GM18519 (cell line): ENCODE results near the gene IKBKG.
A peak's percentile ranks its signal among the peaks of the same experiment; 100 is the strongest.
"Not testable (repeated sequence)": the region's sequence is repeated elsewhere in the genome, so short reads cannot be mapped to it uniquely, and the experiment has no call there.

Experiments used
- ATAC-seq: cut with Tn5 transposase; IDR thresholded peaks from one replicate; pipeline ENCODE4 v1.9.1; 2021; ENCODE audit warnings: mild to moderate bottlenecking, moderate library complexity; ENCODE audit not compliant: unreplicated experiment, low FRiP score

The IKBKG gene

GRCh38 chrX:154525606-154526490, 21.6 kb upstream of the IKBKG start:
- ATAC-seq: no peak

- no peak for ATAC-seq
These were observed 20.3 kb upstream of the IKBKG start for GRCh38 chrX:154526901-154527675.

DNA sequence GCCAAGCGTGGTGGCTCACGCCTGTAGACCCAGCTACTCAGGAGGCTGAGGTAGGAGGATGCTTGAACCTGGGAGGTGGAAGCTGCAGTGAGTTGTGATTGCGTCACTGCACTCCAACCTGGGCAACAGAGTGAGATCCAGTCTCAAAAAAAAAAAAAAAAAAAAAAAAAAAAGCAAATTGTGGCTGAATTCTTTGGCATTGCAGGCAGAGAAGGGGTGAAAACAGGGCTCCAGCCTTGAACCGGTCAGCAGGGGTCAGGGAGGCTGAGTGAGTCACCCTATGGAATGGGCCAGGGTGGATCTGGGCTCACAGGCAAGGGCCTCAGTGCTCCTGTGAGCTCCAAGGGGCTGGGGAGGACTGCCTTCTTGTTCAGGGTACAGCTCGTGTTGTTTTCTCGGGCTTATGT, 18.2 kb upstream of the IKBKG start:
- ATAC-seq: no peak

GRCh38 chrX:154530286-154530685, 17.1 kb upstream of the IKBKG start:
- ATAC-seq: no peak

DNA sequence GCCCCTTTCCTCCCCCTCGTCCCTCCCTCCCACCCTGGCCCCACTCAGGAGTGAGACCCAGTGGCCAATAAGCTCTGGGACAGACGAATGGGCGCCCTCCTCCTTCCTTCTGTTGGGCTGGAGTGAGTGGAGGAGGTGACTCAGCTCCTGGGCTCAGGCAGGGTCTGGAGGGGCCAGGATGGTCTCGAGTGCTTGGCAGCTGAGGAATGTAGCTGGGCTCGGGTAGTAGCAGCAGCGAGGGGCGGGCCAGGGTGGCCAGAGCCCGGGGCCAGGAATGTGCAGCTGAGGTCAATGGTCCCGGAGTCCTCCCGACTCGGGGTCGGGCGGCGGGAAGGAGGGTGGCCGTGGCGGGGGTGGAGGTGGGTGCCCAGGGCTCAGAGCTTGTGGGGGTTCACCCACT, 15.8 kb upstream of the IKBKG start:
- no peak for ATAC-seq

DNA sequence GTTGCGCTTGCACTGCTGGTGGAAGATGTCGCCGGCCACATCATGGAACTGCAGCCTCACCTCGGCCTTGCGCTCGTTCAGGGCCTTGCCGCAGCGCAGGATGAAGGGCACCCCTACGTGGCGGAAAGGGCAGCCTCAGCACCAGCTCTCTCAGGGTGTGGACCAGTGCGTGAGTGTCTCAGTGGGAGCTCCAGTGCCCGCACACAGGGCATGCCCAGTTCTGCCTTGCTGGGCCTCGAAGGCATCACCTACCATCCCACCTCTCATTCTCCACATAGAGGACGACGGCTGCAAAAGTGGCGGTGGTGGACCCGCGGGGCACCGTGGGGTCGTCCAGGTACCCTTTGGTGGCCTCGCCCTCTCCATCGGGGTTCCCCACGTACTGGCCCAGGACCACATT, 14.7 kb upstream of the IKBKG start:
- ATAC-seq: no peak

- ATAC-seq: peak; percentile 65
These were observed 12.7 kb upstream of the IKBKG start for GRCh38 chrX:154534526-154535322.

DNA sequence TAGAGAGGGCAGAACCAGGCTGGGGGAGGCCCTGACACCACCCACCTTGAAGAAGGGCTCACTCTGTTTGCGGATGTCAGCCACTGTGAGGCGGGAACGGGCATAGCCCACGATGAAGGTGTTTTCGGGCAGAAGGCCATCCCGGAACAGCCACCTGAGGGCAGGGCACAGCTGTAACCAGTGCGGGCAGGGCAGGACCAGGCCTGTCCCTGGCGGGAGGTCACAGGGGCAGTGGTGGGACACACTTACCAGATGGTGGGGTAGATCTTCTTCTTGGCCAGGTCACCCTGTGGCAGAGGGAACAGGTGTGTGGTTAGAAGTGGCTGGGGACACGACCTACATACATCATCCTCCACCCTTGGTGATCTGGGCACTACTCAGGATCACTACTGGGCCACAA, 11.5 kb upstream of the IKBKG start:
- no peak for ATAC-seq

GRCh38 chrX:154539077-154539476, 8.3 kb upstream of the IKBKG start:
- no peak for ATAC-seq

DNA sequence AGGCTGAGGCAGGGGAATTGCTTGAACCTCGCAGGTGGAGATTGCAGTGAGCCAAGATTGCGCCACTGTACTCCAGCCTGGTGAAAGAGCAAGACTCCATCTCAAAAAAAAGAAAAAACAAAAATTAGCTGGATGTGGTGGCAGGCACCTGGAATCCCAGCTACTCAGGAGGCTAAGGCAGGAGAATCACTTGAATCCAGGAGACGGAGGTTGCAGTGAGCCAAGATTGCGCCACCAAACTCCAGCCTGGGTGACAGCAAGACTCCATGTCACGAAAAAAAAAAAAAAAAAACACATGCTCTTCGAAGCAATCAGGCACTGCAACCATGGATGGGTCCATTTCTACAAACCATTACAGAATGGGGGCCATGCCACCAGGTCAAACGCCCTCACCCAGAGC, 7.1 kb upstream of the IKBKG start:
- not testable (repeated sequence) for ATAC-seq

DNA sequence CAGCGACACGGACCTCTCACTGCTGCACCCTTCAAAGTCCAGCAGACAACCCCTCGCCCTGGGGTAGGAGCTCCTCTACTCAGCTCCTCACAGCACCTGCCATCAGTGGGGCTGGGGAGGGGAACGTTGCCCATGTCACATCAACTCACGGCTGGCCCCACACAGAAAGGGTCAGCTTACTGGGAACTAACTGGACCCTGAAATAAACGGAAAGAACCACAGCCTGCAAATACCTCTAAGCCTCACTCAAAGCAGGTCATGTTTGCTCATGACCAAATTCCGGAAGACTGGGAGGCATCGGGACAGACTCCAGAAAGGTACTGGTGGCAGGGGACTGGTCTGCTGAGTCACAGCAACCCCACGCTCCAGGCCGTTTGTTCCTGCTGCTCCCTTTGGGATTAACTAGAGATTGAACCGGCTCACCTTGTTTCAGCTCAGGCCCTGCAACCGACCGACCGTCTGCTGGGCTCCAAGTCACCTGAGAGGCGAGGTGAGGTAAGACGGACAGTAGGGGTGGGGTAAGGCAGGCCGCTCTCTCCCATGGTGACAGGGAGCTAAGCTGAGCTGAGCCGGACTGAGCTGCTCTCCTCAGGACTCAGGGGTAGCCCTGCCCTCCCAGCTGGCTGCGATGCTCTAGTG, 6.4 kb upstream of the IKBKG start:
- no peak for ATAC-seq

DNA sequence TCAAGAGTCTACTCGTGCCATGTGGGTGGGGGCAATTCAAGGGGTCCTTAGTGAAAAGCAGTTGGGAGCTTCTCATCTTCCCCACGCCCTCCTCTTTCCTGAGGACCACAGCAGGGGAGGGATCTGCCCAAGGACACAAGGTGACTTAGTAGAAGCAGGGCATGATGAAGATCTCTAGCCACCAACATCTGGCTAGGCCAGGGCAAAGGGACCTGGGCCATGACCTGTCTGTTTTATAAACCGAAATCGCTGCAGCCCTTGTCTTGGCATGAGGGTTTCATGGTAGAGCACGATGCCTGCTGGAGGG, 5.9 kb upstream of the IKBKG start:
- no peak for ATAC-seq

GRCh38 chrX:154541896-154542722, 5.3 kb upstream of the IKBKG start:
- no peak for ATAC-seq

- no peak for ATAC-seq
These were observed 4.5 kb upstream of the IKBKG start for GRCh38 chrX:154542723-154543424.

- no peak for ATAC-seq
These were observed 1.6 kb upstream of the IKBKG start for GRCh38 chrX:154545673-154546274.

GRCh38 chrX:154546354-154547244, 821 bp upstream of the IKBKG start, which contains the start of gene G6PD:
Gene G6PD (minus strand): TSS chrX:154546846. CDS start chrX:154546155, 691 bp downstream.
- peak; percentile 28 for ATAC-seq

GRCh38 chrX:154548028-154548316, 552 bp downstream of the IKBKG start:
- ATAC-seq: no peak

- no peak for ATAC-seq
These were observed 2.3 kb downstream of the IKBKG start for GRCh38 chrX:154549766-154550165.
